Suppressor macrophage treated with lipopolysaccharide for 4 hours (primary cell): ENCODE measurements around the gene SLC51B.
A peak's percentile ranks its signal among the peaks of the same experiment; 100 is the strongest.
"Not testable (repeated sequence)": the region's sequence is repeated elsewhere in the genome, so short reads cannot be mapped to it uniquely, and the experiment has no call there.

Experiments used
- DNase-seq: peaks from one replicate; pipeline ENCODE4 v3.0.0-alpha.2; 2020

SLC51B gene

GRCh38 chr15:65085990-65086679 lies 40.9 kb downstream of the SLC51B start:
- peak; percentile 21 for DNase-seq

DNA sequence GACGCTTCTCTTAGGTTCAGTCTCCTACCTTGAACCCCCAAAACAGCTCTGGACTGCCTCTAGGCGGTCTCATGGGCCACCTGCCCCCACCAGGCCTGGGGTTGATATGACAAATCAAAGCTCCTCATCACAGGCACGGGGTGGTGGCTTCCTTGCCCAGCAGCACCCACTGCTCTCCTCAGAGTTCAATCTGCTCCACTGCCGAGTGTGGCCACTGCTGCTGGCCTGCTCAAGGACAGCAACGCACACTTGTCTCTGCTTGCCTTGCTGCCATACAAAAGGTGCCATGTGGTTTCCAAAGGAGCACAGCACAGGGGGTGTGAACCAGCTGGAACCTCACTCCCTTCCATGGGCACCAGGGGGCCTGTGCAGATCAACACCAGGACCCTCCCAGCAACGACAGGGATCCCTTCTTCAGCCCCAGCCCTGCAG lies 41.5 kb downstream of the SLC51B start:
- DNase-seq, result no peak

DNA sequence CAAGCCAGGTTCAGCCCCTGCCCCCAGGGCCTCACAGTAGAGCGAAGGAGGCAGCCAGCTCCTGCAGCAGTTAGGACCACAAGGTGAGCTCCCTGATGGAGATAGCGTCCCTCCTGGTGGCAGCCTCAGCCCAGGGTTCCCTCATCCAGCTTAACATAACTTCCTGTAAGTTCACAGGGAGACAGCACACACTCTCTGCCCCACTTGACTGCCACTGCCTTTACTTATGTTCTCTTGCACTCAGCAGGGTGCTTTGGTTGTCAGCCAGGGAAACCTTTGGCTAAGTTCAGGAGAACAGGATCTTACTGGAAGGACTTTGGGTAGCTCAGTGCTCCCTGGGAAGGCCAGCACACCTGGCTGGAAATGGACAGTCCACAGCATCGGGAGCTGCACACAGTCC lies 42.2 kb downstream of the SLC51B start:
- no peak for DNase-seq

DNA sequence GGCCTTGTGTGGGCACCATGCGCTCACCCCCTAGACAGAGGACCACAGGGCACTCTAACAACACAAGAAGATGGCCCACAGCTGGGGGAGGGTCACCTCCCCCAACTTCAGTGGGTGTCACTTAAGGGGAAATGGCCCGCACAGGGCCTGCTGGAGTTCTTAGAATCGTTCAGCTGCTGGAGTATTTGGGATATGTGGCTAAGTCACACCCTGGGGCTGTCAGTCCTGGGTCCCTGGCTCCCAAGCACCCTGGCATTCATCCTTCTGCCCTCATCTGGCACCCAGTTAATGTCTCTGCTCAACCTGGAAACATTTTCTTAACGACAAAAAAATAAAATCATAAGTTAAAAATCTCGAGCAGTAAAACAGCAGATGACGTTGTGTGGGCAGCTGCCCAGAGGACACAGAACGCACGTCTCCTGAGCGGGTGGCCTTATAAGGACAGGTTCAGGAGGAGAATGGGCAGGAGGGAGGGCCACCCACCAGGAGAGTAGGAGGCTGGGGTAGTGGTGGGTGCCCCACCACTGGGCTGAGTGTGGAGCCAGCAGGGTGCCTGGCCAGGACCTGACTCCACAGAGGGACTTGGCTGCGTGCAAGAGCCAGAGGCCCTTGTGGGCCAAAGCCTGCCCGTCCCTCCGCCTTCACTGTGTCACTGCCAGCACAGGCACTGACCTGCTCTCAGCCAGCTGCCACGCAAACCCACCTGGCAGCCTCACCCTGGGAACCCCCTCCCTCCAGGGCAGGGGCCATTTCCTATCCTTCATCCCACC lies 42.9 kb downstream of the SLC51B start:
- no peak for DNase-seq

DNA sequence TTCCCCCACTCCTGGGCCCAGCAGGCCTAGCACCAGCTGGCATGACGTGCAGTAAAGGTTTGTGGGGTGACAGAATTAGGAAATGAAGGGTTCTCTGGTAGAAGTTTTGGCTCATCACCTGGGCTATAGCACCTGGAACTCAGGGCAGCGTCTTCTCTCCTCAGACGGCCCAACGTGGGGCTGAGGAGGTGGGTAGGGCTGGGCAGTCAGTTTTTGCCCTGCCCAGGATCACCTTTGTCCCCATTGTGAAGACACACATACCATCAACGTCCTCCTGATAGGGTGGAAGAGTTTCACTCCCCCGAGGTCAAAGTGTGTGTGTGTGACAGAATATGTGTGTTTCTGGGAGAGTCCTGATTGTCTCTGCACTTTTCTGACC lies 43.4 kb downstream of the SLC51B start:
- no peak for DNase-seq

GRCh38 chr15:65089206-65089824 lies 44.1 kb downstream of the SLC51B start:
- DNase-seq, result no peak

- DNase-seq, result no peak
Measured at GRCh38 chr15:65091946-65092770, 47.0 kb downstream of the SLC51B start.

DNA sequence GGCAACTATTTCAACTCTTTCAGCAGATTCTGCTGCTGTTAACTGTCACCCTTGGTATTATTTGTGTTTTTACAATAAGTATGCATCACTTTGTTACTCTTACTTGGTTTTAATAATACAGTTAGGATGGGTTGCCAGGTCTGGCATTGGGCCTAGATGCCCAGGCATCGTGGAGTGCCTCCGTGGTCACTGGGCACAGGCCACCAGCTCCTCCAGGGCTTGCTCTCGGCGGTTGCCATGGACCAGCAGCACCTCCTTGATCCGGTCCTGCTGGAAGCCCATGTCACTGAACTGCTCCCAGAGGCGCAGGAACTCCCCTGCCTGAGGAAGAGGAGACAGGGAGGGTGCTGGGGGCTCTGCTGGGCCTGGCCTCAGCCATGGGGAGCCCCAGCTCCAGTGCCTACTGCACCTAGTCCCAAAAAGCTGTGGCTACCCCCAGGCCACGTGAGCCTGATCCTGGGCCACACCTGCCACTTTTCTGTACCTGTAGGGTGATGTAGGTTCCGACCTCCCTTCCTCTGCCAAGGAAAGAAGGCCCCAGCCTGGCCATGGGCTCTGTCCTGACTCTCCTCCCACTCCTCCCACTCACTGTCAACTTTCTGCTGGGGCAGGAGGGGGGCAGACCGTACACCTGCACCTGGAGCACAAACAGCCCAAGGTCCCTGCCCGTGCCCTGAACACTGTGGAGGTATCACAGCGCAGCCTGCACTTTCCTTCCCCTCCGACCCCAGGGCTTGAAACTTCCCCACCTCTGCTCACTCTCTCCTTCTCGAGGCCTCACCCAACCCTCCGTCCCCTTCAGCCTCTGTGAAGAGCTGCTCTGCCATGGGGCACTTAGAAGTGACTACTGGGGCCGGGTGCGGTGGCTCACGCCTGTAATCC lies 48.0 kb downstream of the SLC51B start:
- DNase-seq, result no peak

DNA sequence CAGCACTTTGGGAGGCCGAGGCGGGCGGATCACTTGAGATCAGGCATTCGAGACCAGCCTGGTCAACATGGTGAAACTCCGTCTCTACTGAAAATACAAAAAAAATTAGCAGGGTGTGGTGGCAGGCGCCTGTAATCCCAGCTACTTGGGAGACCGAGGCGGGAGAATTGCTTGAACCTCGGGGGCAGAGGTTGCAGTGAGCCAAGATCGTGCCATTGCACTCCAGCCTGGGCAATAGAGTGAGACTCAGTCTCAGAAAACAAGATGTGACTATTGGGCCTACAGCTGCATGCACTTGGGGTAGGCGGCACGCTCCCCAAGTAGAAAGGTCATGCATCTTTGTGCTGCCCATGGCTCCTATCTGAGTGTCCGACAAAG lies 48.6 kb downstream of the SLC51B start:
- DNase-seq, result not testable (repeated sequence)

DNA sequence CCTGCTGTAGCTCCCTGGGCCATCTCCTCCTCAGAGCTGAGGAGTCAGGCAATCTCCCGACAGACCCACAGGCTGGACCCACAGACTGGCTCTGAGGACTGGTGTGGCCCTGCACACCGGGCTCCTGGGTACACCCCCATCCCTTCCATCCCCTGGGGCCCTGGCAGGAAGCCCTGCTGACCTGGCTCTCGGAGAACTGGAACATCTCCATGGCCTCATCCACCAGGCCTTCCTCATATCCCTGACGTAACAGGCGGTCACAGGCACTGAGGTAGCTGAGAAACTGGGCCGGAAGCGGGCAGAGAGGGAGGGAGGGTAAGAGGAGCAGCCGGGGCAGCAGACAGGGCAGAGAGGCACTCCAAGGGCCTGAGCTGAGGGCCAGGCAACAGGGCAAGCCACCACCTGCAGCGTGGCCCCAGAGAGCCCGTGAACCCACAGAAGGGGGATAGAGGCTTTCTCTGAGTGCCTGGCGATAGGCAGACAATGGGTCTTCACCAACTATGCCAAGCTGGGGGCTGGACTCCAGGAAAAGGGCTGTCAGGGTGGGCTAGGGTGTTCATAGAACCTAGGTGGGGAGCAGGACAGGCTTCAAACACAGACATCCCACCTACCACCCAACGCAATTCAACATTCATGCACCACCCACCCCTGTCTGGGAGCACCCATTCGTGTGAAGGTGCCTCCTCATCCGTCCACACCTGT lies 49.3 kb downstream of the SLC51B start:
- no peak for DNase-seq

- DNase-seq, result no peak
Measured at GRCh38 chr15:65095011-65095746, 50.0 kb downstream of the SLC51B start.

GRCh38 chr15:65095747-65096104 lies 50.5 kb downstream of the SLC51B start:
- no peak for DNase-seq

DNA sequence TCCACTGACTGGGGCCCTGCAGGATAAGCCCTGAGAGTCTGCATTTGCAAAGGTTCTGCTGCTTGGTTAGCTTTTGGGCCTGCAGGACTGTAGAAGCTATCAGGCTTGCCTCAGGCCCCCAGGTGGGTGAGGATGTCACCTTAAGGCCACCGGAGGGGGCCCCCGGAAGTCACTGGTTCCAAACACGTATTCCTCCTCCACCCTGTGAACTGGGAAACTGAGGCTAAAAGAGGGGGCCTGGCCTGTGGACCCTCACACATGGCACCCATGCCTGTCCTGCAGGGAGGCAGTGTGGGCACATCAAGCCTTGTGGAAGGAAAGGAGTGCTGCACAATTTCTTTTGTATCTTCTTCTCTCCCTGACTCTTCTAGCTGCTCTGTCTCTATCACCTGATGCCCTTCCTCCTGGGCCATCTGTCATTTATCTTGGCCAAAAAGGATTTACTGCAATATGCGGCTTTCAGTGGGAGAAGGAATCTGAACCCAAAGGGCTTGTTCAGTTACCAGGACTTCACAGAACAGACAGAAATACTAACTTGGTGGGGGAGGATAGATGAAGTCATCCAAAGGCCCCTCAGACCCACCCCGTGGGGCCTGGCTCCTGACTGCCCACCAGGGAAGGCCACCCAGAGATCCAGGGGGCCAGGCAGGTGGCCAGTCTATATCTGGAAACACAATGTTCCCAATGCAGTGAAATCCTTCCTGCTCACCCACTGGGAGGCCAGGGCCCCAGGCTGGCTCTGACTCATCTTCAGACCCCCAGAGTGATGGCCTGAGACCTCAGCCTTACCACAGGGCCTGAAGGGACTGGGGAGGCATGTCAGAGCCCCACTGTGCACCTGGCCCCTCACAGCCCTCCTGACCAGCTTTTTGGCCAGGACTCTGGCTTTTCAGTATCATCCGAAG lies 51.5 kb downstream of the SLC51B start:
- no peak for DNase-seq

DNA sequence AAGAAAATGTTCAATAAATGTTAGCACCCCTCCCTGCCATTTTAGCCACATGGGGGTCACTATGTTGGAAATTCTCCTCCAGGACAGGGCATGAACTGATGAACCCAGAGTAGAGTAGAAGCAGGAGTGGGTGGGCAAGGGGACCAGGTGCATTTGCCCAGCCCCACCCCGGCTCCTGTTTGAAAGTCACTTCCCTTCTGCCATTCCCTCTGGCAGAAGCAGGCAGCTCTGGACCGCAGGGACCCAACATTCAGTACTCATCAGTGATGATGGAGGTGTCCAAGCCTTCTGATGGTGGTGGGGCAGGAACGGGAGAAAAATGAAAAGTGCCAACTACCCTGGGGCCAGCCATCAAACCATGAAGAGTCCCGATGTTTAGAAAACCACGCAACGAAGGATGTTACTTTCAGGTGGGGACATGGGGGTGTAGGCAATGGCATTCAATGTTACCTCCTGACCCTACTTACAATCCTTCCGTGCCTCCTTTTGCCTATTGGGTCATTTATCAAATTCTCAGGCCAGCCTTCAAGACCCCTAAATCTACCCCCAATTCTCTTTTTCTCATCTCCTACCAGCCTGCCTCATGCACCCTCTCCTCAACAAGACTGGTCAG lies 52.6 kb downstream of the SLC51B start:
- DNase-seq, result no peak

- no peak for DNase-seq
Measured at GRCh38 chr15:65099336-65099735, 54.1 kb downstream of the SLC51B start.

DNA sequence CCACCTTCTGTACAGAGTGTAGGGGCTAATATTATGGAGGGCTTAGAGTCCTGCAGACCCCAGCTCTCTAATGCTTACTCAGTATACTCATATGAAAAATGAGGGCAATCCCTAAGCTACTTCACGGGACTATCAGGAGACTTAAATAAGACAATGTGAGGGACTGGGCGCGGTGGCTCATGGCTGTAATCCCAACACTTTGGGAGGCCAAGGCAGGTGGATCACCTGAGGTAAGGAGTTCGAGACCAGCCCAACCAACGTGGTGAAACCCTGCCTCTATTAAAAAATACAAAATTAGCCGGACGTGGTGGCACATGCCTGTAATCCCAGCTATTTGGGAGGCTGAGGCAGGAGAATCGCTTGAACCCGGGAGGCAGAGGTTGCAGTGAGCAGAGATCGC lies 54.6 kb downstream of the SLC51B start:
- DNase-seq, result not testable (repeated sequence)

GRCh38 chr15:65100442-65100841 lies 55.3 kb downstream of the SLC51B start:
- no peak for DNase-seq

- DNase-seq, result peak; percentile 77
Measured at GRCh38 chr15:65101411-65101890, 56.3 kb downstream of the SLC51B start.
